Measurements from ENCODE around the gene SELENON.

DNA sequence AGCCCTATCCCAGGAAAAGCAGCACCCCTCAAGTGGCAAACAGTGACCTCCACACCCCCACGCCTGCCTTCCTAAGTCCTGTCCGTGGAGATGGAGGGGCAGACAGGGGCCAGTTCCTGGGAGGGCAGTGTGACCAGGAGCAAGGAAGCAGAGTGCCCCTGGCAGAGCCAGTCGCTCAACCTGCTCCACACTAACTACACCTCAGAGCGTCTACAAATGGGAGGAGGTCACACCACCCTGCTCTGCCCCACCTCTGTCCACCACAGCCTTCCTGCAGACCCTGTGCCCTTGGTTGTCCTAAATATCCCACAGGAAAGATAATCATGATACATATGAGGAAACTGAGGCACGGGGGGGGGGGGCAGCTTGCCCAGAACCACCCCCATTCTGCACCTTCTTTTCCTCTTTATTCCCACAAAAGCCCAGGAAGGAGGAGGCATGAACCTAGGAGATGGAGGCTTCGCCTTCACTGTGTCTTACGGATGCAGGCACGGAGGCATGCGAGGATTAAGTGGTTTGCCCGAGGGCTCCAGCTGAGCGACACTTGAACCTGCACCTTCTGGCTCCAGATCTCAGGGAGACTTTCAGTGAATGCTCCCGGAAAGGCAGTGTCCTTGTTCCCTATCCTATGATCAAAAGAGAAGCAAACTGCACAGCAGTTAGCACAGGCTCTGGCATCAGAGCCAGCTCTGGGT is 42.7 kb upstream of the SELENON start:
- TF ChIP-seq, protein P1, sequence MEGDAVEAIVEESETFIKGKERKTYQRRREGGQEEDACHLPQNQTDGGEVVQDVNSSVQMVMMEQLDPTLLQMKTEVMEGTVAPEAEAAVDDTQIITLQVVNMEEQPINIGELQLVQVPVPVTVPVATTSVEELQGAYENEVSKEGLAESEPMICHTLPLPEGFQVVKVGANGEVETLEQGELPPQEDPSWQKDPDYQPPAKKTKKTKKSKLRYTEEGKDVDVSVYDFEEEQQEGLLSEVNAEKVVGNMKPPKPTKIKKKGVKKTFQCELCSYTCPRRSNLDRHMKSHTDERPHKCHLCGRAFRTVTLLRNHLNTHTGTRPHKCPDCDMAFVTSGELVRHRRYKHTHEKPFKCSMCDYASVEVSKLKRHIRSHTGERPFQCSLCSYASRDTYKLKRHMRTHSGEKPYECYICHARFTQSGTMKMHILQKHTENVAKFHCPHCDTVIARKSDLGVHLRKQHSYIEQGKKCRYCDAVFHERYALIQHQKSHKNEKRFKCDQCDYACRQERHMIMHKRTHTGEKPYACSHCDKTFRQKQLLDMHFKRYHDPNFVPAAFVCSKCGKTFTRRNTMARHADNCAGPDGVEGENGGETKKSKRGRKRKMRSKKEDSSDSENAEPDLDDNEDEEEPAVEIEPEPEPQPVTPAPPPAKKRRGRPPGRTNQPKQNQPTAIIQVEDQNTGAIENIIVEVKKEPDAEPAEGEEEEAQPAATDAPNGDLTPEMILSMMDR (IDR thresholded peaks at IDR 0.05), result no peak
- TF ChIP-seq POLR2A (IDR thresholded peaks at IDR 0.05) (no peak), POLR2AphosphoS5 (IDR thresholded peaks at IDR 0.05) (no peak)

Measured in prostate gland (tissue), 2 donors.